HepG2 (cell line): ENCODE results near the gene EML2. TPM values are rescaled to one million over a fixed set of nuclear protein-coding genes. Genes with fewer than 3 reads are reported as not detected.
A peak's percentile ranks its signal among the peaks of the same experiment; 100 is the strongest.

Source experiments
- AGO1 ChIP-seq: fragments of 200-400 bp; formaldehyde crosslinking; IDR thresholded peaks from 2 replicates; pipeline ENCODE4 v1.6.1; 2017; ENCODE audit warnings: mild to moderate bottlenecking, low read depth, low read length, moderate library complexity; ENCODE audit not compliant: poor library complexity, severe bottlenecking
- EP300 ChIP-seq, 3 experiments: sonication (generic) in 1 of 3; formaldehyde crosslinking in 1 of 3; IDR thresholded peaks; 2 replicates each; pipeline versions ENCODE4 v1.5.1 to v1.6.1; 2011 to 2020; ENCODE audit warnings: low read depth in 2 of 3, low read length in 2 of 3, borderline replicate concordance in 1 of 3, improper control_type of control experiment in 1 of 3, mild to moderate bottlenecking in 1 of 3, missing genetic modification reagents in 1 of 3, moderate library complexity in 1 of 3
- HDAC6 ChIP-seq: fragments of 200-600 bp; sonication (generic); IDR thresholded peaks from 2 replicates; pipeline ENCODE4 v1.7.0; 2017; ENCODE audit warnings: mild to moderate bottlenecking, antibody characterized with exemption, low read length, low read depth
- HNRNPLL ChIP-seq: fragments of 200-400 bp; formaldehyde crosslinking; IDR thresholded peaks from 2 replicates; pipeline ENCODE4 v1.6.1; 2017; ENCODE audit warnings: mild to moderate bottlenecking, low read depth, low read length; ENCODE audit not compliant: poor library complexity, severe bottlenecking
- IKZF5 ChIP-seq: IDR thresholded peaks from 2 replicates; pipeline ENCODE4 v1.6.1; 2018; ENCODE audit warnings: missing genetic modification reagents, mild to moderate bottlenecking, missing compliant biosample characterization
- MAZ ChIP-seq, 2 experiments: sonication (generic) in 1 of 2; formaldehyde crosslinking in 1 of 2; IDR thresholded peaks; 2 replicates each; pipeline versions ENCODE4 v1.5.0 to v1.6.1; 2012 to 2020; ENCODE audit warnings: low read depth in 2 of 2, mild to moderate bottlenecking in 2 of 2, borderline replicate concordance in 1 of 2, improper control_type of control experiment in 1 of 2, low read length in 1 of 2, missing genetic modification reagents in 1 of 2, moderate library complexity in 1 of 2
- PBX2 ChIP-seq: IDR thresholded peaks from 2 replicates; pipeline ENCODE4 v1.6.1; 2016; ENCODE audit warnings: control low read depth
- PLRG1 ChIP-seq: fragments of 450-650 bp; conservative IDR thresholded peaks from 2 replicates; pipeline ENCODE4 v1.6.1; 2016
- POLR2A ChIP-seq, 2 experiments: IDR thresholded peaks; 2 replicates each; pipeline ENCODE4 v1.6.1; 2011; ENCODE audit warnings: low read depth in 2 of 2, low read length in 2 of 2, mild to moderate bottlenecking in 1 of 2, moderate library complexity in 1 of 2; ENCODE audit not compliant: insufficient read depth in 1 of 2
- ZNF329 ChIP-seq: sonication (generic); formaldehyde crosslinking; IDR thresholded peaks from 2 replicates; pipeline ENCODE4 v1.9.0; 2021; ENCODE audit warnings: low read depth, mild to moderate bottlenecking, missing genetic modification reagents
- ZNF362 ChIP-seq: sonication (generic); formaldehyde crosslinking; IDR thresholded peaks from 2 replicates; pipeline ENCODE4 v1.4.0; 2020; ENCODE audit warnings: missing genetic modification reagents, mild to moderate bottlenecking, borderline replicate concordance
- ZNF687 ChIP-seq: sonication (generic); formaldehyde crosslinking; IDR thresholded peaks from 2 replicates; pipeline ENCODE4 v1.5.1; 2020; ENCODE audit warnings: mild to moderate bottlenecking, missing genetic modification reagents, moderate library complexity
- ZNF83 ChIP-seq: sonication (generic); formaldehyde crosslinking; IDR thresholded peaks from 2 replicates; pipeline ENCODE4 v1.4.0; 2020; ENCODE audit warnings: missing genetic modification reagents, mild to moderate bottlenecking, borderline replicate concordance
- polyA plus RNA-seq, 8 experiments: library from polyadenylated mRNA; depleted of rRNA in 3 of 8; stranded (reverse) in 7 of 8; unstranded in 1 of 8; fragments of >200 nt; fragmentation: Illumina TruSeq in 4 of 8; extraction: Trizol in 4 of 8; gene quantifications; 2 replicates each; pipeline versions ENCODE4 v1.2.1 to v1.2.3, GENCODE V29; 2011 to 2016; ENCODE audit warnings: low read depth in 4 of 8, missing spikeins in 1 of 8, mixed read lengths in 1 of 8; ENCODE audit not compliant: insufficient read depth in 1 of 8
- total RNA-seq, 5 experiments: library from RNA; depleted of rRNA; stranded (reverse); fragments of >200 nt; fragmentation: Illumina TruSeq; extraction: Trizol; gene quantifications; 2 replicates each; pipeline ENCODE4 v1.2.3, GENCODE V29; 2016; ENCODE audit warnings: low read depth in 1 of 5
- TF ChIP-seq, protein P1 (sequence below): sonication (generic); formaldehyde crosslinking; IDR thresholded peaks from 2 replicates; pipeline ENCODE4 v1.4.0; 2020; ENCODE audit warnings: missing genetic modification reagents, borderline replicate concordance

EML2 gene
- total and polyA plus RNA-seq, 2 of the 13 experiments (the other 11 are each of a cell fraction or from before 2014, with no cell fraction given) = 7.3 to 12.9 TPM

DNA sequence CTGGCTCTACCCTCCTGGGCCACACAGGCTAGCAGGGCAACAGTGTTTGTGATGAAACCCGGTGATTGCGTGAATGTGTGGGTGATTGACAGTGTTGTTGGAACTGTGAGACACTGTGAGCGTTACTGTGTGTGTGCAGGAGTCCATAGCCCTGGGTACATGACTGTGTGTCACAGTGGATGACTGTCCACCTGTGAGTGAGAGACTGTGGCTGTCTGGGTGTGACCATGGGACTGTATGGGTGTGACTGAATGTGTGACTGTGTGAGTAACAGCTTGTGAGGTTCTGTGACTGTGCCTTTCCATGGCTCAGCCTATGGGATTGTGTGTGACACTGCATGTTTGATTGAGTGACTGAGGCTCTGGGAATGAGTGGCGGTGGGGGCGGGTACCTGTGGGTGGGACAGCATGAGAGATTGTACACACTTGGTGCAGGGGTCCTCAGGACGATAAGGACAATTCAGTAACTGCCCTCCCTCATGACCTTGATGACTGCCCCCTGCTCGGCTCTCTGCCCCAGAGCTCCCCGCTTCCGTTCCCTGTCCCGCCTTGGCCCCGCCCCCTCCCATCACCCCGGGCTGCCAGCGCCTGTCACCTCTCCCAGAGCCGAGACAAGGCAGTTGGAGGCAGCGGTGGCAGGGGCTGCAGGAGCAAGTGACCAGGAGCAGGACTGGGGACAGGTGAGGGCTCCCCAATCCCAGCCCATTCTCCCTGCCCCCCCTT is 28.6 kb upstream of the EML2 start, which contains the start of gene GIPR (continued):
- TF ChIP-seq ZNF687 (CRISPR knock-in tag) (peak; percentile 44), MAZ (IDR thresholded peaks at IDR 0.05; ENCODE audit: borderline replicate concordance, low read depth, low read length) (no peak), MAZ (CRISPR knock-in tag; IDR thresholded peaks at IDR 0.05; ENCODE audit: low read depth) (peak; percentile 35; the same call in 1 of the 2 replicates), EP300 (IDR thresholded peaks at IDR 0.05; ENCODE audit: low read depth in 2 of 2, low read length in 2 of 2) (no peak), EP300 (CRISPR knock-in tag; IDR thresholded peaks at IDR 0.05; ENCODE audit: borderline replicate concordance) (no peak), PLRG1 (no peak), ZNF362 (no peak), POLR2A (IDR thresholded peaks at IDR 0.05; ENCODE audit: insufficient read depth in 1 of 2, low read depth in 2 of 2, low read length in 2 of 2) (peak in 1 of 2 experiments; percentile 21; a peak in 1 of 4 replicates), AGO1 (no peak), IKZF5 (CRISPR knock-in tag) (peak; percentile 98), ZNF329 (CRISPR knock-in tag) (no peak), ZNF83 (no peak), PBX2 (peak; percentile 70), HNRNPLL (peak; percentile 18), HDAC6 (no peak)
- TF ChIP-seq, protein P1, sequence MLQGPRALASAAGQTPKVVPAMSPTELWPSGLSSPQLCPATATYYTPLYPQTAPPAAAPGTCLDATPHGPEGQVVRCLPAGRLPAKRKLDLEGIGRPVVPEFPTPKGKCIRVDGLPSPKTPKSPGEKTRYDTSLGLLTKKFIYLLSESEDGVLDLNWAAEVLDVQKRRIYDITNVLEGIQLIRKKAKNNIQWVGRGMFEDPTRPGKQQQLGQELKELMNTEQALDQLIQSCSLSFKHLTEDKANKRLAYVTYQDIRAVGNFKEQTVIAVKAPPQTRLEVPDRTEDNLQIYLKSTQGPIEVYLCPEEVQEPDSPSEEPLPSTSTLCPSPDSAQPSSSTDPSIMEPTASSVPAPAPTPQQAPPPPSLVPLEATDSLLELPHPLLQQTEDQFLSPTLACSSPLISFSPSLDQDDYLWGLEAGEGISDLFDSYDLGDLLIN = no peak
